Vagina (tissue), 2 donors: ENCODE measurements around the gene SCNN1B.

Source experiments
- POLR2A ChIP-seq, 2 donors: fragments of 450-650 bp; IDR thresholded peaks; one replicate each; pipeline ENCODE4 v1.6.1; 2017; ENCODE audit warnings: antibody characterized with exemption in 2 of 2, mild to moderate bottlenecking in 2 of 2, moderate library complexity in 2 of 2
- POLR2AphosphoS5 ChIP-seq, 2 donors: sonication (generic); formaldehyde crosslinking; IDR thresholded peaks; one replicate each; pipeline ENCODE4 v1.9.0; 2017; ENCODE audit warnings: antibody characterized with exemption in 2 of 2, mild to moderate bottlenecking in 2 of 2, low read depth in 1 of 2; ENCODE audit not compliant: insufficient read depth in 1 of 2
- TF ChIP-seq, protein P1 (sequence below), 3 experiments: fragments of 450-650 bp in 2 of 3; fragments of 200-600 bp in 1 of 3; sonication (generic) in 1 of 3; IDR thresholded peaks; one replicate each; pipeline ENCODE4 v1.5.1; 2017 to 2019; ENCODE audit warnings: antibody characterized with exemption in 3 of 3, mild to moderate bottlenecking in 2 of 3, moderate library complexity in 2 of 3

DNA sequence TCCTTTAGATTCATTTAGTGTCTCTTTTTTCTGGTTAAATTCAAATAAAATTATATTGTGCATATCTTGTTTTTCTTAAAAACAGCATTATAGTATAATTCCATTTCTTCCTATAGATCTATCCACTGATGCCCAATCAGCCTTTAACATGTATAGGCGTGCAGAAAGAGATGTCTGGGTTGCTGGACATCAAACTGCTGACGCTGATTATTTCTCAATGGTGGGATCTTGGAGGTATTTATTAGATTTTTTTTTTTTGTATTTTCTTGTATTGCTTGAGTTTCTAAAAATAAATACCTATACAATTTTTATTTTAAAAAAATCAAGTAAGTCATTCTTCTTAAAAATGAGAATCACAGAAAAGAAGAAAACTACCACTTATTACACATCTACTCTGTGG is 100.0 kb downstream of the SCNN1B start:
- TF ChIP-seq POLR2AphosphoS5 (IDR thresholded peaks at IDR 0.05; ENCODE audit: insufficient read depth in 1 of 2, low read depth in 1 of 2): no peak
- TF ChIP-seq, protein P1, sequence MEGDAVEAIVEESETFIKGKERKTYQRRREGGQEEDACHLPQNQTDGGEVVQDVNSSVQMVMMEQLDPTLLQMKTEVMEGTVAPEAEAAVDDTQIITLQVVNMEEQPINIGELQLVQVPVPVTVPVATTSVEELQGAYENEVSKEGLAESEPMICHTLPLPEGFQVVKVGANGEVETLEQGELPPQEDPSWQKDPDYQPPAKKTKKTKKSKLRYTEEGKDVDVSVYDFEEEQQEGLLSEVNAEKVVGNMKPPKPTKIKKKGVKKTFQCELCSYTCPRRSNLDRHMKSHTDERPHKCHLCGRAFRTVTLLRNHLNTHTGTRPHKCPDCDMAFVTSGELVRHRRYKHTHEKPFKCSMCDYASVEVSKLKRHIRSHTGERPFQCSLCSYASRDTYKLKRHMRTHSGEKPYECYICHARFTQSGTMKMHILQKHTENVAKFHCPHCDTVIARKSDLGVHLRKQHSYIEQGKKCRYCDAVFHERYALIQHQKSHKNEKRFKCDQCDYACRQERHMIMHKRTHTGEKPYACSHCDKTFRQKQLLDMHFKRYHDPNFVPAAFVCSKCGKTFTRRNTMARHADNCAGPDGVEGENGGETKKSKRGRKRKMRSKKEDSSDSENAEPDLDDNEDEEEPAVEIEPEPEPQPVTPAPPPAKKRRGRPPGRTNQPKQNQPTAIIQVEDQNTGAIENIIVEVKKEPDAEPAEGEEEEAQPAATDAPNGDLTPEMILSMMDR (IDR thresholded peaks at IDR 0.05): no peak
- TF ChIP-seq POLR2A (IDR thresholded peaks at IDR 0.05): no peak
